Measurements from ENCODE around the gene LMO4. TPM values are rescaled to one million over a fixed set of nuclear protein-coding genes. Genes with fewer than 3 reads are reported as not detected.

The LMO4 gene
- total RNA-seq, 1 donor from 2014 or later: 709 TPM

DNA sequence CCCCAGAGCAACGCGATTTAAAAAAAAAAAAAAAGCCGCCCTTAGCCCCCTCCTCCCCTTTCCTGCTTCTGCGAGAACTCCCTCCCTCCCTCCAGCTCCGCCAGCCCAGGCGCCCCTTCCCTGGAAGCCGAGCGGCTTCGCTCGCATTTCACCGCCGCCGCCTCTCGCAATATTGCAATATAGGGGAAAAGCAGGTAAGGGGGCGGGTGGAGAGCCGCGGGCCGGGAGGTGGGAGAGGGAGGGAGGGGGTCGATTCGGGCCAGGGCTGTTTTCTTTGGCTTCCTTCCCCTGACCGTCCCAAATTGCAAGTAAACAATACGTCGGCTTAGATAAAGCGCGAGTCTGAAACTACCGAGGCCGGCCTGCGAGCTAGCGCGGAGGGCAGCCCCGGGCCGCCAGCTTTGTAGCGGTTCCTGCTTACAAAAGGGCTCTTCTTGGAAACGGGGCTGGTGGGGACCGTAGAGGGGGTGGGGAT is 408 bp downstream of the LMO4 start:
- no peak for DNase-seq

- no peak for DNase-seq
These were observed 911 bp downstream of the LMO4 start for GRCh38 chr1:87329526-87330056.

DNA sequence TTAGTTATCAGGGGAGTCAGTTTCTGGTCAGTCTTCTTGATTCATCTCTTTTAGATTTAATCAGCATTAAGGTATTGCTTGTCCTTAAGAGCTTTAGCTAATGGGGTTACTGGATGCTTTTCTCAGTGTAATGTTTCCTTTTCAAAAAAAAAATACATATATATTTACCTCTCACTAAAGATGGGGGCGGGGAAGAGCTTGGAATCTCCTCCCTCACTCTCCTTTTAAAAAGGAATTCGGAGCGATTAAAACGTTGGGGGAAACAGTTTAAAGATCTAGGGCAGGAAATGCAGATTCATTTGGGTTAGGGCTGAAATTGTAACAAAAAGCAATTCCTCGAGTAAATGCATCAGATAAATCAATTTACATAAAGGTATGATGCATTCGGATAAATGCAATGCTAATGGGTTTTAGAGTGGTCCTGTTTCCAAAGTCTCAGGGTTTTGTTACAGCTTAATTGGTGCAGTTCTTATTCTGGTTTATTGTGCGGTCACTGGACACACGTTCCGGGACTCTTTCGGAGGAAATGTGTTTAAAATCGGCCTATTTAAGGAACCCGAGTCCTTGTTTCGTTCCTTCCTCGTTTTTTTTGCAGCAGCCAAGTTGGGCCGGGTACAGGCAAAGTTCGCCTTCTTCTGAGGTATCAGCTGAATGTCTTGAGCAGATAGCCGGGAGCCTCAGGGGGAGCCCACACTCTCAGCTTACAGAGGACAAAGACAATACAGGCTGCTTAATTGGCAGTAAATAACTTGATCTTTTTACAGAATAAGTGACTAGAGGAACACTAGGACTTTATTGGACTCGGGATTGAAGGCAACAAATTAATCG is 1.6 kb downstream of the LMO4 start:
- DNase-seq: no peak

DNA sequence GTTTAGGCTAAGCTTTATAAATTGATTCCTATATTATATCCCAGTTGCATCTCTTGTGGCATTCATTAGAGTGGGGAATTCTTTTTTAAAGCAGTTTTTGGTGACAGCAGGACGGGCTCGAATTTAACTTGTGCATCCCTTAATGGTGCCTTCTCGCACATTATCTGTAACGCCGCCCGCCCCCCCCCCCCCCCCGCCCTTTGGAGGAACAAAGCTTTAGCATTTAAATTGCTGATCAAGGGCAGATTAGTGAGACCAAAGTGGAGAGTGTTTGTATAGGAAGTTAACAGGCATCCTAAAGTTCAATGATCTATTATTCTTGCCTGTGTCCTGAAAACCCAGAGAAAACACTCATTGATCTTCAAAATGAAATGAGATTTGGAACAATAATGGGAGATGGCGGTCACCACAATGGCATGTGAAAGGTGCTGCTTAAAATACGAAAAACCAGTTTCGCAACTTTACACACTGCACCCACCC is 2.2 kb downstream of the LMO4 start:
- DNase-seq: no peak

GRCh38 chr1:87331365-87332241 is 2.9 kb downstream of the LMO4 start:
- peak; percentile 55 for DNase-seq

DNA sequence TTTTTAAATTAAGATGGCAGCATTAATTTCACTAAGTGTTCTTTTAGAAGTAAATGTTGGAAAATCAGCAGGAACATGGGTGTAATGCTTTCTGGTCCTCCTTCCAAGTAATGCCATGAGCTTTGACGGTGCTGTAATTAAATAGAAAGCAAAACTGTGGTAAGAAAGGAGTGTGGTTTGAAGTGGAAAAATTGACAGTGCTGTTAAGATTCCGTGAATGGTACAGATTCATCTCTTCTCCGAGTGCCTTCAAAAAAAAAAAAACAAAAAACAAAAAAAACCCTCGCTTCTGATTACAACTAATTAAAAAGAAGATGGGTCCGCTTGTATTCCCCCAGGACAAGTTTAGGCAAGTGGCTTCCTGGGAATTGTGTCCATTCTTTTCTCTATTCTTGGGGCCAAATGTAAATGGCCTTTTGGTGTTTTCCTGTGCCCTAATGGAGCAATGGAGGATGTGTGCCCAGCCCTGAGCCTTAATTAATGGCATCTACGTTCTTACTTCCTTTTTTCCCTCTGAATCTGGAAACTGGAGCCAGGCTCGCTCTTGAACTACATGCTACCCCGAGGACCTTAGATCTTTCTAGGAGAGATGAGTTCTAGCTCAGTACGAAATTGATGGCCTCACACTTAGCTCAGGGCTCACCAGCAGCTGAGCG is 5.1 kb downstream of the LMO4 start:
- no peak for DNase-seq

DNA sequence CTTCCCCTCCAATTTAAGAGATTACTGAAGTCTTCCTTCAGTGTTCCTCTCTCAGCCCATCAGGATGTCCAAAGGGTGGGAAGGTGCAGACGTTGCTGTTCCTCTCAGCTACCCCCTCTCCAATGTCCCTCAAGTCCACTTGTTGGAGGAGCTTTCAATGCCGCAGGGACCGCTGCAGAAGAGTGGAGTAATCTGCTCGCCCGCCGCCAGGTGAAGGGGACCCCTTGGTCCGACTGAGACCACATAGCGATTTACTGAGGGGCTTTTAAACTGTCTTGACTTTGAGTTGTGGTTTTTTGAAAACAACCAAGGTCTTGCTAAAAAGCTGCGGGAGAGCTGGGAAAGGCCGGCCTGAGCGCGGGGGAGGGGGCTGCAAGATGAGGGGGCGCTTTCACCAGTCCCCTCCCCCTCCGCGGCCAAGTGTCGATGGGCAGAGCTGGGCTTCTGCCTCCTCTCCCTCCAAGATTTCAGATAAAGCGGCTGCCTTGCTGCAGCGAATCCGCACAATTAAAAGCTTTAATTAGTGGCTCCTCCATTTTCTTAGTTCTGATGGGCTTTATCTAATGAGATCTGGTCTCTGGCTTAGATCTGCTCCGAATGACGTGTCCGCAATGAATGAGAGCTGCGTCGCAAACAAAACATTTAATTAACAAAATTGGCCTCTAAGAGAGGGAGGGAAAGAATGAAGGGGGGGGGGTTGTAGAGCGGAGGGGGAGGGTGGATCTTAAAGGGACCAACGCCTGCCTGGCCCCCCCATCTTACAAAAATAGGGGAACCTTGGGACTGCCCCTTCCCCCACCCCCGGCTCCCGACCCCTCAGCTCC is 5.9 kb downstream of the LMO4 start:
- DNase-seq: no peak

DNA sequence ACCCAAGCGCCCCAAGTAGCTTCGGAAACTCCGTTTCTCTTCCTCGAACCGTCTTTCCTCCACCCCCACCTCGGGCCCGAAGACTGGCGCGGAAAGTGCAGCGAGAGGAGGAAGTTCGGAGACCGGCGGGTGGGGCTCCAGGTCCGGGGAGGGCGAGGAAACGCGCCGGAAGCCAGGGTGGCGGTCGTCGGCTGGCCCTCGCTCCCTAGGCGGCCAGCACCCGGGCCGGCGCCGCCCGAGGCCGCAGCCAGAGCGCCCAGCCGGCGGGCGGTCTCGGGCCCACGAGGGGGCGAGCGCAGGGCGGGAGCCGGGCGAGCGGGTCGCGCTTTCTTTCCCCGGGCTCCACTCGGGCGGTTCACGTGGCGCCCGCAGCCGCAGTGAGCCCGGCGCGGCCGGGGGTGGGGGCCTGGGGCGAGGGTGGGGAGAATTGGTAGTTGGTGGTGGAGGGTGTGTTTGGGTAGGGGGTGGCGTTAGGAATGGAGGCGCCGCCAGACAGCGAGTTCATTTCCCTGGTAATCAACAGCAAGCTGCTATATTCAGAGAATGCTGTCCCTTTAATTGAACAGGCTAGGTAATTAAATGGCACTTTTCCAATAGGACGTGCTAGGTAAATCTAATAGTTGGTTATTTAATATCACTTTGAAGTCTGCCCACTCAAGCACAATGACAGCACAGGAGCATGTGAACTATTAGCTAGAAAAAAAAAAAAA is 6.7 kb downstream of the LMO4 start:
- no peak for DNase-seq

GRCh38 chr1:87336623-87337067 is 8.0 kb downstream of the LMO4 start:
- no peak for DNase-seq

DNA sequence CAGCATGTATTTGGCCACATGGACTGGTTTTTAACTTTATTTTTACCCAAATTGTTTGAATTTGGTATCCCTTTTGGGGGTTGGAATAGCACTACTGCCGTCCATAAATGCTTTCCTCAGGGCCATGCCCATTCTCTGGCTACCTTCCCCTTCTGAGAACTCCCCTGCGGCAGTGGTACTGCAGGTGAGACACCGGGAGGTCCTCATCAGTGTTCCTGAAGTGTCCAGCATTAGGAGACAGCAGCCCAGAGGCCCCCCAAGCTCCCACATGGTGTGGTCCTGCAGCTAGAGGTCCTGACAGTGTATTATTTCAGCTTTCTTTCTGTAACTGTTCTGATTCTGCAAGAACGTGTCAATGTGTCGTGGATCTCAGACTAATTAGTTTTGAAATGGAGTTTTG is 8.9 kb downstream of the LMO4 start:
- no peak for DNase-seq

GRCh38 chr1:87338566-87338965 is 9.9 kb downstream of the LMO4 start:
- no peak for DNase-seq

- no peak for DNase-seq
These were observed 15.6 kb downstream of the LMO4 start for GRCh38 chr1:87344231-87344630.

- no peak for DNase-seq
These were observed 17.6 kb downstream of the LMO4 start for GRCh38 chr1:87346130-87346814.

DNA sequence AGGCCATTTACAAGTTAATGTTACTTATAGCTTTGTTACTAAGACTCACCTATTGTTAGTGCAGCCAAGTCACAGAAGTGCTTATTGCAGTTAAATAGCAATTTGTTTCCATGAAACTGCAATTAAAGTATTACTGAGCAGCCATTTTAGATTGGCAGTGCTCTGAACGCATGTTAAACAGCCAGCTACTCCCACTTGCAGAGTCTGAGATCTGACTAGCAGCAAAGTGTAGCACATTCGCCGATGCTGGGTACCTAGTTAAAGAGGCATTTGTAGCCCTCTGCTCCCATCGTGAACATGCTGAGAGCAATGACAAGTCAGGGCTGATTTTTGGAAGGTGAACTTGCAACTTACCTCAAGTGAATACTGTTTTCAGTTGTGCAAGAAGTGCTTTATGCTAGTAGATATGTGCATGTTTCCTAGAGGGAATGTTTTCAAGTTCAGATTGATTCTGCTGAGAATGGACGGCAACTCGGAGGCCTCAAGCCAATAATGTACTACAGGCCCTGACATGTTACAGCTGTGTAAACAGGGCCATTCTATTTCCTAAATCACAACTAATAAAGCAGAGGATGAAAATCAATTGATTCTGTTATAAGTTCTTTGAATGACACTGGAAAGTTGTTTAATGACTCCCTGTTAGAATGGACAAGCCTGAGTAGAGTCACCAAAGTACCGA is 19.8 kb downstream of the LMO4 start:
- no peak for DNase-seq

GRCh38 chr1:87349036-87349435 is 20.4 kb downstream of the LMO4 start:
- no peak for DNase-seq

DNA sequence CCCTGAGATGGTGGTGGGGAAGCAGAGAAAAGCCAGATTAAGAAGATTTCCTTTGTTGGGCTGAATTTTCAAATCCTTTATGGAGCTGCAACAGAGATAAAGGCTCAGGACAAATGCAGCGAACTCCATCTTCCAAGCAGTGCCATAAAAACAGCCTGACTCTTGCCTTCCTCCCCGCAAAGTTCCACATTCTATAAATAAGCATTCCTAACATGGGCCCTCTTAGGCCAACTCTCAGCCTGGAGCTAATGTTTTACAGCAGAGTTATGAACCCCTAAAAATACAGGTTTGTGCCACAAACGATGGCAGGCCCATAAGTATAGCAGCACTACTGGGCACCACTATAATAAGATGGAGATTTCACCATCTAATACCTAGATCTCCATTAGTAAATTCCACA is 27.2 kb downstream of the LMO4 start:
- no peak for DNase-seq

- no peak for DNase-seq
These were observed 27.9 kb downstream of the LMO4 start for GRCh38 chr1:87356591-87356990.

DNA sequence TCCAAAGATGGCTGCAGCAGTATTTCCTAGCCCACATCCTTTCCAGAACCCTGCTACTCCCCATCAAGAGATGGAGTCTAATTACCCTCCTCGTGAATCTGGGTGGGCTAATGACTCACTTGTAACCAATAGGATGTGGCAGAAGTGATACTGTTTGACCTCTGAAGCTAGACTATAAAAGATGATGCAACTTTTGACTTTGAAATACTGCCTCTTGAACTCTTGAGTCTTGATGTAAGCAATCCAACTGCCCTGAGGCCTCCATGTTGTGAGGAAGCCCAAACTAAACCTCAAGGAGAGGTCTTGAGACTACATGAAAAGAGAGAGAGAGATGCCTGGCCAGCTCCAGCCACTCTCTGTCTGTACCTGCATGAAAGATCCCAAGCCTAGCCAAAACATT is 29.5 kb downstream of the LMO4 start:
- no peak for DNase-seq

DNA sequence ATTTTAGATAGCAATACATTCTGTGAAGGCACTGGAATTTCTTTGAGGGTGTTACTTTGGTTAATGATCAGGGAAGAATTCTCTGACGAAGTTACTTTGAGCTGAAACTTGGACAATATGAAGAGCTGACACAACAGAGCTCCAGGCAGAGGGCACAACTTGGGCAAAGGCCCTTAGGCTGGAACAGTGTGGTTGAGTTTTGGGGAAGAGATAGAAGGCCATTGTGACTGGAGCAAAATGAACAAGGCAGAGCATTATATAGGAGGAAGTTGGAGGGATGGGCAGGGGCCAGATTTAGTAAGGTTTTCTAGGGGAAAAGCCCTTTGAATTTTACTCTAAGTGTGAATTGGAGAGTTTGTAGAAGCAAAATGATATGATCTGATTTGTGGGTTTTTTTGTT is 30.9 kb downstream of the LMO4 start:
- no peak for DNase-seq
